NCI-H446 treated with DMSO at 0.1 percent for 48 hours (cell line): ENCODE measurements around the gene ADCY10.
A peak's percentile ranks its signal among the peaks of the same experiment; 100 is the strongest.
"Not testable (repeated sequence)": the region's sequence is repeated elsewhere in the genome, so short reads cannot be mapped to it uniquely, and the experiment has no call there.

Source experiments
- DNase-seq: peaks from one replicate; lab custom pipeline; 2025; lab: John Stamatoyannopoulos, UW

Gene ADCY10

GRCh38 chr1:167812972-167813371 lies 101.0 kb downstream of the ADCY10 start:
- no peak for DNase-seq

DNA sequence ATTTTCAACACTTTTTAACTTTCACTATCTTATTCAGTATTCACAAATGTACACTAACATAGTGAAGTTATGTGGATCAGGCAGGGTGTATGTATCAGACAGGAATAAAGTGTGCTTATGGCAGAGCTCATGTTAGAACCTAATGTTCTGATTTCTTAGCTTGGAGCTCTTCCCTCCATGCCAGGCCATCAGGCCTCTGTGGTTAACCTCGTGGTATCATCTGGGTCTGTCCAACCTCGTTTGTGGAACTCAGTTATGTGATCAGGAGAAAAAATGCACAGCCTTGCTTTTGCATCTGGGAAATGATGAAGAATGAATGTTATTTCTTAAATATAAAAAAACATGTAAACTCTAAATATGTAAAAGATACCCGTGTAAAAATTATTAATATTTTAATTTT lies 105.2 kb downstream of the ADCY10 start:
- no peak for DNase-seq

- no peak for DNase-seq
These were observed 105.8 kb downstream of the ADCY10 start for GRCh38 chr1:167808104-167808503.

DNA sequence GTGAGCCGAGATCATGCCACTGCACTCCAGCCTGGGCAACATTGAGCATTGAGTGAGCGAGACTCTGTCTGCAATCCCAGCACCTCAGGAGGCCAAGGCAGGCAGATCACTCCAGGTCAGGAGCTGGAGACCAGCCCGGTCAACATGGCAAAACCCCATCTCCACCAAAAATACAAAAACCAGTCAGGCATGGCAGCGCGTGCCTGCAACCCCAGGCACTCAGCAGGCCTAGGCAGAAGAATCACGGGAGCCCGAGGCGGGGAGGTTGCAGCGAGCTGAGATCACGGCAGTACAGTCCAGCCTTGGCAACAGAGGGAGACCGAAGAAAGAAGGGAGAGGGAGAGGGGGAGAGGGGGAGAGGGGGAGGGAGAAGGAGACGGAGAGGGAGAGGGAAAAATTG lies 107.3 kb downstream of the ADCY10 start:
- not testable (repeated sequence) for DNase-seq

DNA sequence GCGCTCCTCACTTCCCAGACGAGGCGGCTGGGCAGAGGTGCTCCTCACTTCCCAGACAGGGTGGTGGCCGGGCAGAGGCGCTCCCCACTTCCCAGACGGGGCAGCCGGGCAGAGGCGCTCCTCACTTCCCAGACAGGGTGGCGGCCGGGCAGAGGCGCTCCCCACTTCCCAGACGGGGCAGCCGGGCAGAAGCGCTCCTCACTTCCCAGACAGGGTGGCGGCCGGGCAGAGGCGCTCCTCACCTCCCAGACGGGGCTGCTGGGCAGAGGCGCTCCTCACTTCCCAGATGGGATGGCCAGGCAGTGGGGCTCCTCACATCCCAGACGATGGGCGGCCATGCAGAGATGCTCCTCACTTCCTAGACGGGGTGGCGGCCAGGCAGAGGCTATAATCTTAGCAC lies 107.7 kb downstream of the ADCY10 start:
- not testable (repeated sequence) for DNase-seq

GRCh38 chr1:167805041-167805556 lies 108.8 kb downstream of the ADCY10 start:
- no peak for DNase-seq

GRCh38 chr1:167803358-167804207 lies 110.4 kb downstream of the ADCY10 start:
- peak; percentile 83 for DNase-seq

DNA sequence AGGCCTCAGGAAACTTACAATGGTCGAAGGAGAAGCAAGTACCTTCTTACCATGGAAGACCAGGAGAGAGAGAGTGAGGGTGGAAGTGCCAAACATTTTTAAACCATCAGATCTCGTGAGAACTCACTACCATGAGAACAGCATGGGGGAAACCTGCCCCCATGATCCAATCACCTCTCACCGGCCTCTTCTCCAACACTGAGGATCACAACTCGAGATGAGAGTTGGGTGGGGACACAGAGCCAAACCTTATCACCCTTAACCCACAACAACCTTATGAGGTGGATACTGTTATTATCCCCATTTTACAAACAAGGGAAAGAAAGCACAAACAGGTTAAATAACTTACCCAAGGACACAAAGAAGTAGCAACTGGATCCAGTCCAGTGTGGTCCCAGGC lies 111.7 kb downstream of the ADCY10 start:
- no peak for DNase-seq

DNA sequence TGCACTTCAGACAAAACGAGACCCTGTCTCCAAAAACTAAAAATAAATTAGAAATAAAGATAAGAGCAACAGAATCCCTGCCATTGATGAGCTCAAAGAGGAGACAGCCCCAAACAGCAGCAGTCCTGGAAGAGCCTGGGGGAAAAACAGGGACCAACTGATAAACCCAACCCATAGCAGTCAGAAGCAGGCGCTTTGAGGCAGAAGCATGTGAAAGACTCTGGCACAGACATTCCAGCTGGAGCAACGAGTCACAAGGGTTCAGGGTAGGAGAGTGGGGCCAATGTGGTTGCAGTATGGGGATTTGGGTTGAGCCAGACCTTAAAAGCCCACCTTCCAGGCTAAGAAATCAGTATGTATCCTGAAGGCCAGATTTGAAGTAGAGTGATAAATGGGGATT lies 113.7 kb downstream of the ADCY10 start:
- DNase-seq = no peak

DNA sequence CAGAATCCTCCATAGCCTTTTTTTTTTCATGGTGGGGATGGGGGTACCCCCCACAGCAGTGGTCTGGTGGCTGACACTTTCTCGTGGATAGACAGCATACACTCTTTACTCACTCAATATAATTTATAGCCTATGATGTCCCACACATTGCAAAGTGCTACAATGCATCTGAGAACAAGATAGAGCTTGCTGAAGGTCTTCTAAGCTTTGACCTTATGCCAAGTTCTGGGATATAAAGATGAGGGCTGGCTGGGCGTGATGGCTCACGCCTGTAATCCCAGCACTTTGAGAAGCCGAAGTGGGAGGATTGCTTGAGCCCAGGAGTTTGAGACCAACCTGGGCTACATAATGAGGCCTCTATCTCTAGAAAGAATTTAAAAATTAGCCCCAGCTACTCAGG lies 114.2 kb downstream of the ADCY10 start:
- DNase-seq = no peak

- DNase-seq = no peak
These were observed 115.0 kb downstream of the ADCY10 start for GRCh38 chr1:167798952-167799351.

DNA sequence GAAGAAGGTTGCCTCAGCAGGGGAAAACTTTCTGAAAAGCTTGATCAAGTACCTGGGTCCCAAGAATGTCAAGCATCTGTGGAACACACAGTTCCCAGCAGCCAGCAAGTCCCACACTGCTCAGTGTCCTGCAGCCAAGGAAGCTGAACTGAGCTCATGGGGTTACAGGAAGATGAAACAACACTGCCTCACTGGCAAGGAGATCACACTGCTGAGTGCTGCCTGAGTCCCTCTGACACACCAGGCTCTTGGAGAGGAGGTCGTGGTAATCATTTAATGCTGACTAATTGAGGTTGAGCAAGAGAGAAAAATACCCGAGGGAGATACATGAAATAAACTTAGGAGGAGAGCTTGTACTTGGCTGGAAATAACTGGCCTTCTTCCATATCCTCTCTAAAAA lies 116.9 kb downstream of the ADCY10 start:
- no peak for DNase-seq

- no peak for DNase-seq
These were observed 117.9 kb downstream of the ADCY10 start for GRCh38 chr1:167795810-167796740.

GRCh38 chr1:167794043-167794442 lies 119.9 kb downstream of the ADCY10 start:
- DNase-seq = no peak

GRCh38 chr1:167792188-167792565 lies 121.8 kb downstream of the ADCY10 start:
- DNase-seq = no peak

DNA sequence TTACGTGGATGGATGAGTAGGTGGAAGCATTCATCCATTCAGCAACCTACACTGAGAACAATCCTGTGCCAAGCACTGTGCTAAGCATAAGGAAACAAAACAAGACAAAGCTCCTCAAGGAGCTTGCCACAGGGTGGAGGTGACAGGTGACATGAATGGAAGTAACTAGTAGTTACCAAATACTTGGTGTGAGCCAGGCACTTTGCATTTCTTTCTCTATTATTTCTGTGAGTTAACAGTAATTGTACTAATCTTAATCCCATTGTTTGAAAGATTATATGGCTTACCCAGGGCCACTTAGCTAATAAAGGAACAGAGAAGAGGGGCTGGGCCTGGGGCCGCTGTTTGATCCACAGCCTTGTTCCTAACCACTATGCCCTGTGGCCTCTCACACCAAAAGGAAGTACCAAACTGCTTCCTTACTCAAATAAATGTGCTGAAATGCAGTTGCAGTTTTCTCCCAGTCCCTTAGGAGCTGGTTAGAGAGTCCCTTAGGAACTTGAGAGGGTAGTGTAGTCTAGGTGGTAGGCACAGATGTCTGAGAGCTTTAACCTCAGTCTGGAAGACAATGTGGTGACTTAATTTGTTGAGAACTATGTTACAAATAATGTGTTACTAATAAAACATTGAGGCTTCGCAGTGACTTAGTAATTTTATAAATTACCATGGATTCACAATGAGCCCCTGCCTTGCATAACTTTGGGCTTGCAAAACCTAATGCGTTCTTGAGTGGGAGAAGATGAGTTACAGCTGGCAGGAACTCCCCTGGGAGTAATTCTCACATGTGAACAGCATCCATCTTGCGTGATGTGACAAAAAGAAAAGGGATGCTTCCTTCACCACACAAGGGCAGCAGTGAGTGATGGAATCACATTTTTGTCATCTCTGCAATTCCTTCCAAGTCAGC lies 122.4 kb downstream of the ADCY10 start:
- no peak for DNase-seq

GRCh38 chr1:167790117-167790516 lies 123.8 kb downstream of the ADCY10 start:
- no peak for DNase-seq

GRCh38 chr1:167789501-167789900 lies 124.4 kb downstream of the ADCY10 start:
- no peak for DNase-seq

- no peak for DNase-seq
These were observed 127.4 kb downstream of the ADCY10 start for GRCh38 chr1:167786502-167786901.

GRCh38 chr1:167784876-167785550 lies 128.9 kb downstream of the ADCY10 start:
- DNase-seq = no peak

GRCh38 chr1:167782946-167783345 lies 131.0 kb downstream of the ADCY10 start:
- DNase-seq = no peak
